T47D (cell line): ENCODE results near the gene CYP2W1.

Experiments
- DNase-seq, 2 experiments: peaks; one replicate each; pipeline versions ENCODE4 v3.0.0 to v3.0.0-alpha.2; 2011 to 2012; ENCODE audit warnings: low read depth in 1 of 2, low spot score in 1 of 2
- JUND ChIP-seq: IDR thresholded peaks from 2 replicates; pipeline ENCODE4 v1.6.1; 2012; ENCODE audit warnings: low read depth
- in situ Hi-C: cut with HindIII; loops from 2 replicates; pipeline ENCODE4 v1.10.0; 2016; ENCODE audit warnings: low sequenced_read_pairs, low pct_unique_long_range_greater_than_20kb

The CYP2W1 gene

DNA sequence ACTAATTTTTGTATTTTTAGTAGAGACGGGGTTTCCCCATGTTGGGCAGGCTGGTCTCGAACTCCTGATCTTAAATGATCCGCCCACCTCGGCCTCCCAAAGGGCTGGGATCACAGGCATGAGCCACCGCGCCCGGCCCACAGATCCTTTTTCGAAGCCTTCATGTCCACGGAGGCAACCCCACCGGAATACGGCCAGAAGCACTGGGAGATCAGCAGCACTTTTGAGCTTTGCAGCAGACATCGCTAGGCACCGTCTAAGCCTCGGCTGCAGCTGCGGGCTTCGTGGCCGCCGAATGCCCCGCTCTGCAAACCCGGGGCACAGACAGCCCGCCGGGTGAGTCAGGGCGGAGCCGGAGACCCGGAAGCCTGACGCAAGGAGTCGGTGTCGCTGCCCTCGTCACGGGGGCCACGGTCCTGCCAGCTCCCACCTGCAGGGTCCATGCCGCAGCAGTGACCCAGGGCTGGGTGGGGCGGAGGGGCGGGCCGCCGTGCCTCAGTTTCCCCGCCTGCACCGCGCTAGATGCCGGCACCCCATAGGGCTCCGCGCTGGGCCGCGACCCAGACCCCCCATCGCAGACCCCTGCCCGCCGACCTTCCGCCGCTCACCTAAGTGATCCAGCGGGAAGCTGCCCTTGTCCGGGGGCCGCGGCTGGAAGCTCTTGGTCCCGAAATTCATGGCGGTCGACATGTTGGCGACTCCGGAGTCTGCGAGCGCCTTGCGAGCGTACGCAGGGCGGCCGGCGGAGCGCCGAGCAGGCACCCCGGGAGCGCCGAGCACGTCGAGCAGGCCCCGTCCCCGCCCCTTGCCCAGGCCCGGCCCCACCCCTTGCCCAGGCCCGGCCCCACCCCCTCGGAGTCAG, 7.9 kb upstream of the CYP2W1 start, which contains the start of gene COX19:
Gene COX19, minus strand, starts transcription at position 730 of the 862 bp plus-strand sequence. Its CDS starts 40 bp downstream, at position 690.
- in situ Hi-C loops: no loop called here
- TF ChIP-seq JUND: no peak
- DNase-seq: peak; percentile 81 to 93

GRCh38 chr7:975702-976473, 7.1 kb upstream of the CYP2W1 start:
- no peak for TF ChIP-seq JUND
- in situ Hi-C loops: no loop called here
- DNase-seq: no peak

DNA sequence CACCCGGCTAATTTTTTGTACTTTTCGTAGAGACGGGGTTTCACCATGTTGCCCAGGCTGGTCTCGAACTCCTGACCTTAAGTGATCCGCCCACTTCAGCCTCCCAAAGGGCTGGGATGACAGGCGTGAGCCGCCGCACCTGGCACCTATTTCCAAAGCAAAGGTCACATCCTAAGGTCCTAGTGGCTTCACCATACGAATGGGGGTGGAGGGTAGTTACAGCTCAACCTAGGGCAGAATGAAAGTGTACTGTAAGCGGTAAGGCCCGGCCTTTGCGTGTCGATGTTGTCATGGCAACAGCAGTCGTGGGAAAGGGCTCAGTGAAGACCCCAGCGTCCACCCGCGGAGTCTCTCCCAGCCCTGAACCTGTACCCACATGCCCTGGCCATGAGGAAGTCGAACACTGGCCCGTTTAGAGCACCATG, 6.1 kb upstream of the CYP2W1 start:
- no peak for DNase-seq
- TF ChIP-seq JUND: no peak
- in situ Hi-C loops: no loop called here

DNA sequence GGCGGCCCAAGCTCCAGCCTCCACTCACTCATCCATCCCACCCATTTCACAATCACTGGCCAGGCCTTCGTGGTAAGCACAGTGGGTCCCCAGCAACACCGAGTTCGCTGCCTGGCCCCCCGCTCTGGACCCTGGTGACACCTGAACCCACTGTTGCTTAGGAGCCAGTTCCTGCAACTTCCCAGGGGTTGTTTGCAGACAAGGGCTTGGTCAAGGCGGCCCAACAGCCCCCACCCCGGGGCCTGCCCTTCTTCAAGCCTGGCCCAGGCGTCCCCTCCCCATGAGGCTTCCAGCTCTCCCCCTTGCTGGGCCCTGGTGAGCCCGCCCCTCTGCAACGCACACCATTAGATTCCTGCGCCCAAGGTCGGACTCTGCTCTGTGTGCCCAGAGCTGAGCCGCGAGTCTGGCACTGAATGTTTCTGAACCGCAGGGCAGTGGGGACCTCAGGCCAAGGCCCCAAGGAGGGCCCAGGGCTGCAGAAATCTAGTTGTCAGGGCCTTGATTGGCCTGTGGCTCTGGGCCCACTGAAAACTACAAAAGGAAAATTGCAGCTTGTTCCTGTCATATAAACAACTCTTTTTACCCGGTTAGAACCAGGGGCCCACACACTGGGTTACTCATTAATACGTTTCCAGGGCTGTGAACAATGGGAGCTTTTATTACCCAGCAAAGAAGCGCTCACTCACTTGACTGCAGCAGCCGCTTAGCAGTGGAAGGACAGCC, 5.5 kb upstream of the CYP2W1 start:
- no peak for TF ChIP-seq JUND
- no peak for DNase-seq
- in situ Hi-C loops: no loop called here

DNA sequence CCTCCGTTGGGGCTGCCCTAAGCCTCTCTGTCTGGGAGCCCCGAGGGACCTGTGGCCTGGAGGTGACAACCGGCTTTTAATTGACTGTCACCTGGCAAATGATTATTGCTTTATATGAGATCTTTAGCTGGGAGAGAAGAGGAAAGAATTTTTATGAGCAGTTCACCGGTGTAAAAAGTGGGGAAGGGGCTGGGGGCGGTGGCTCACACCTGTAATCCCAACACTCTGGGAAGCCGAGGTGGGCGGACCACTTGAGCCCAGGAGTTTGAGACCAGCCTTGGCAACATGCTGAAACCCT, 5.0 kb upstream of the CYP2W1 start:
- TF ChIP-seq JUND: no peak
- DNase-seq: no peak
- in situ Hi-C loops: no loop called here

DNA sequence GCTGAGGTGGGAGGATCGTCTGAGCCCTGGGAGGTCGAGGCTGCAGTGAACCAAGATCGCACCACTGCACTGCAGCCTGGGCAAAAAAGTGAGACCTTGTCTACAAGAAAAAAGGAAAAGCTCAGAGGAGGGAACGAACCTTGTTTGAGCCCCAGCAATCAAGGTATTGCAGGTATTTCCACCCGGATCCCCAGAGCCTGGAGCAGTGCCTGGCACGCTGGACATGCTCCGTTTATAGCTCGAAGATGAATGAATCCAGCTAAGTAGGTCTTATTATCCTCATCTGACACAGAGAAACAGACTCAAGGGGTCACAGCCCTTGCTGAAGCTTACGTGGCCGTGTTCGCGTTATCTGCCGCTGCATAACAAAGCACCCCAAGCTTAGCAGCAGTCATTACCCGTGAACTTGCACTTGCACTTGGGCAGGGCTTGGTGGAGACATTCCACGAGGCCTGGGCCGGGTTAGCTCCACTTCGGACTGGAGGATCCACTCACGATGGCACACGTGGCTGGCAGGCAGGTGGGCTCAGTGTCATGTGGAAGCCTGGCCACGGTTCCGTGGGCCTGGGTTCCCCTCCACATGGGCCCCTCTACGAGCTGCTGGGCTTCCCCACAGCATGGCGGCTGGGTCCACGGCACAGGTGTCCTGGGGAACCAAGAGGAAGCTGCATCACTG, 4.4 kb upstream of the CYP2W1 start:
- no peak for DNase-seq
- in situ Hi-C loops: no loop called here
- no peak for TF ChIP-seq JUND

DNA sequence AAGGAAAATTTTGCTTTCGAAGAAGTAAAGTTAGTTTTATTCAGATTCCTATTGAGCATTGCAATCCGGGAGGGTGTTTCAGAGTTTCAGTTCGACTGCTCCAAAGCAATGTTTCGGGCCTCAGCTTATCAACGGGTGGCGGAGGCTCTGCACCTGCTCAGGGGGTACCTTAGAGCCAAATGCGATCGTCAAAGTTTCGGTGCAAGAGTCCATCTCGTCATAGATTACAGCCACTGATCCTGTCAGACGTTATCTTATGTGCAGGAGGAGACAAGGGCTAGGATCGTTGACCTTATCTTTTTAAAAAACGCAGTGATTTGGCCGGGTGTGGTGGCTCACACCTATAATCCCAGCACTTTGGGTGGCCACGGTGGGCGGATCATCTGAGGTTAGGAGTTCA, 3.8 kb upstream of the CYP2W1 start:
- in situ Hi-C loops: no loop called here
- no peak for TF ChIP-seq JUND
- no peak for DNase-seq

DNA sequence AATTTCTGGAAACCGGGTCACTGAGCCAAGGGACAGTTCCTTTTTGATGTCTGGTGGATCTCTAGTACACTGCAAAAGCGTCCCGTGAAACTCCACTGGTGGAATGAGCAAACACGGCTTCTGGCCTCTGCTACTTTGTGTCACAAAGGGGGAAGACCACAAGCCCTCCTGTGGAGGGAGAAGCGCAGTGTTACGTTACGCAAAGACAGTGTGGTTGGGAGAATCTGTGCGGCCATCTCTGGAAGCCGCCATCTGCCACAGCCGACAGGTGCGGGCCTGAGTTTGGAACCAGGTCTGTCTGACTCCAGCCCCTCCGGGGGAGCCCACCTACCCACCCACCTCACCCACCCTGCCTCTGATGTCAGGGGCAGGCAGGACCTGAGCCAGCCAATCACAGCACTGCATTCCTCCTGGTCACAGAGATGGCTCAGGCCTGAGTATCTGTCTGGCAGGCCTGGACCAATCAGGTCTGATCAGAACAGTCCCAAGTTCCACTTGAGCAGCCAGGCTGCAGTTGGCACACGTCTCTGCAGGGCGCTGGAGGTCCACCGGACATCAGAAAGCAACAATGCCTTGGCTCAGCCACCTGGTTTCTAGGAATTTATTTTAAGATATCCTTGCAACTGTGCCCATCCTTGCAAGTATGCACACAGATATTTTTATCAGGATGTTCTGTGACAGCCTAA, 3.0 kb upstream of the CYP2W1 start:
- in situ Hi-C loops: no loop called here
- DNase-seq: no peak
- TF ChIP-seq JUND: no peak

DNA sequence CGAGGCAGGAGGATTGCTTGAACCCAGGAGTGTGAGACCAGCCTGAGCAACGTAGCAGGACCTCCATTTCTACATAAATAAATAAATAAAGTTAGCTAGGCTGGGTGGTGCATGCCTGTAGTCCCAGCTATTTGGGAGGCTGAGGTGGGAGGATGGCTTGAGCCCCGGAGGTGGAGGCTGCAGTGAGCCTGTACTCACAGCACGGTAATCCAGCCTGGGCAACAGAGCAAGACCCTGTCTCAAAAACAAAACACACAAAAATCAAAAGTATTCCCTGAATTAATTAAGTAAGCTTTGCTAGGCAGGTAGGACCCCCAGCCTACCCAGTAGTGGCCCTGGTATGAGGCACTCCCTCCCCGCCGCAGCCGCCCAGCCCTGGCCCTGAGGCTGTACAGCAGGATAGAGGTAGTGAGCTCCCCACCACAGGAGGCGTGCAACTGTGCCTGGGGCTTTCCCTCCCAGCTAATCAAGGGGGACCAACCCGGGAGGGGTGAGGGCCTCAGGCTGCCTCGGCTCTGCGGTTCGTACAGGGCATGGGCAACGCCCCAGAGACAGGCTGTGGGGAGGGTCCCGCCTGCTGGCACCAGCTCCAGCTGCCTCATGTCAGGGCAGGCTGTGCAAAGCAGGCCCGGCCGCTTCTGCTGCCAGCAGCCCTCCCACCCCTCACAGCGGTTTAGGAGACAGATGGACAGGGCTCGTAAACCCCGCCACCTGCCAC, 1.0 kb upstream of the CYP2W1 start:
- DNase-seq: no peak
- TF ChIP-seq JUND: no peak
- in situ Hi-C loops: no loop called here

DNA sequence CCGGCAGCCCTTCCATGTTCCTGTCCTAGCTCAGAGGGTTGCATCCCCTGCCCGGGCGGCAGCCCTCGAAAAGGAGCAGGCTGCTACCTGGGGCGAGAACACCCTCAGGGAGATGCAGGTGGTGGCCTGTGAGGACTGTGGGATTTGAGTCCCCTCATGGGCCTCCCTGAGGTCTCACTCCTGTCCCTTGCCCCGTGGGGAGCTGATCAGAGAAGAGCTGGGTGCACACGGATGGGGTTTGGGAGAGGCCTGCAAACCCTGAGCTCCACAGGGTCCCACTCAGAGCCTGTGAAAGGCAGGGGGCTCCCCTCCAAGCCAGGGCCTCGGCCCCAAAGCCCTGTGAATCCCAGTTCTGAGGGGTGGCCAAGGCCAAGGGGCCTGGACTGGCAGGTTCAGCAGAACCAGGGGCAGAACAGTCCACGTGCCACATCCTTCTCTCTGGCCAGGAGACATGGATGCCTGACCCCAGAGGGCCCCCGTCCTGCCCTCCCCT, 424 bp upstream of the CYP2W1 start:
- in situ Hi-C loops: no loop called here
- TF ChIP-seq JUND: no peak
- DNase-seq: no peak

DNA sequence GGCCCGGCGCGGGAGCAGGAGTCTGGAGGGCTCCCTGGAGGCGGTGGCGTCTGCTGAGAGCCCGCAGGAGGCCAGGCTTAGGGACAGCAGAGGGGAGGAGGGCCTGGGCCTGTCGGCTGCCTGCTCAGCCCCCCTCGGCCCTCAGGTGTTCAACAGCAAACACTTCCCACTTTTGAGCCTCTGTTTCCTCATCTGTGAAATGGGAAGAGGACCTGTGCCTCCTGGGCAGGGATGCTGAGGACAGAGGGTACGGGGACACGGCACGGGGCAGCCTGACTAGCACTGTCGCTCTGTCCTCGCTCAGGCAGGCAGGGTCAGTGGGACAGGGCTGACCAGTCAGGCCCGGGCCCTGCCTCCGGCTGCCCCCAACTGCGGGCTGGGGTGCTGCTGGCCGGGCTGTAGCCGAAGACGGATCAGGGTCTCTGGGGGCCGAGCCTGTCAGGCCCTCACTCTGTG, 663 bp downstream of the CYP2W1 start:
- no peak for TF ChIP-seq JUND
- DNase-seq: no peak
- in situ Hi-C loops: no loop called here
